PC-3 (cell line): Measurements from ENCODE around the gene RCOR1. TPM values are rescaled to one million over a fixed set of nuclear protein-coding genes. Genes with fewer than 3 reads are reported as not detected.

ENCODE experiments used
- ATAC-seq: fragments of 200-7000 bp; cut with Tn5 transposase; 2 replicates; pipeline ENCODE4 v1.9.1; 2020; ENCODE audit warnings: mild to moderate bottlenecking, moderate library complexity
- BruUV-seq: library from RNA; stranded (reverse); fragments of 400-500 nt; replicated peaks from 2 replicates; lab custom pipeline; 2021; lab: Mats Ljungman, UMichigan
- CTCF ChIA-PET: fragments of 300-600 bp; sonication (Branson Sonifier 250); formaldehyde crosslinking; loops from one replicate; lab custom pipeline; 2022; ENCODE audit warnings: antibody characterized with exemption; lab: Charles Lee
- POLR2A ChIA-PET: fragments of 300-600 bp; sonication (Branson Sonifier 250); formaldehyde crosslinking; loops from one replicate; lab custom pipeline; 2022; ENCODE audit warnings: antibody characterized with exemption; ENCODE audit not compliant: unreplicated experiment; lab: Charles Lee
- DNase-seq: peaks from one replicate; pipeline ENCODE4 v3.0.0-alpha.2; 2015
- H2AFZ ChIP-seq: fragments of 300-600 bp; sonication (generic); 2 replicates; pipeline ENCODE4 v1.6.0; 2016; ENCODE audit warnings: antibody characterized with exemption, low read length
- H3F3A ChIP-seq: fragments of 300-600 bp; sonication (generic); one replicate; pipeline ENCODE4 v1.6.0; 2017; ENCODE audit warnings: antibody characterized with exemption, low read length, control low read depth, mild to moderate bottlenecking; ENCODE audit not compliant: unreplicated experiment
- H3K27ac ChIP-seq: fragments of 300-600 bp; sonication (generic); 2 replicates; pipeline ENCODE4 v1.5.1; 2016; ENCODE audit warnings: mild to moderate bottlenecking, low read length
- H3K27me3 ChIP-seq: fragments of 300-600 bp; sonication (generic); 2 replicates; pipeline ENCODE4 v1.6.1; 2016; ENCODE audit warnings: low read length, mixed read lengths
- H3K36me3 ChIP-seq: fragments of 300-600 bp; sonication (generic); 2 replicates; pipeline ENCODE4 v1.6.1; 2016; ENCODE audit warnings: low read depth, mixed run types, low read length, mixed read lengths
- H3K4me1 ChIP-seq: fragments of 300-600 bp; sonication (generic); 2 replicates; pipeline ENCODE4 v1.5.1; 2016; ENCODE audit warnings: low read length; ENCODE audit not compliant: insufficient read depth
- H3K4me2 ChIP-seq: fragments of 300-600 bp; sonication (generic); 2 replicates; pipeline ENCODE4 v1.6.0; 2016; ENCODE audit warnings: low read length
- H3K4me3 ChIP-seq: fragments of 300-600 bp; sonication (generic); 2 replicates; pipeline ENCODE4 v1.5.1; 2016; ENCODE audit warnings: mild to moderate bottlenecking, low read length, mixed read lengths
- H3K79me2 ChIP-seq: fragments of 300-600 bp; sonication (generic); 2 replicates; pipeline ENCODE4 v1.6.1; 2017; ENCODE audit warnings: low read length, mixed read lengths
- H3K9ac ChIP-seq: fragments of 300-600 bp; sonication (generic); 2 replicates; pipeline ENCODE4 v1.6.0; 2016; ENCODE audit warnings: mild to moderate bottlenecking, low read length
- H3K9me2 ChIP-seq: fragments of 300-600 bp; sonication (generic); replicated peaks from 2 replicates; pipeline ENCODE4 v1.6.1; 2016; ENCODE audit warnings: mixed run types, low read length, mixed read lengths
- H3K9me3 ChIP-seq: fragments of 300-600 bp; sonication (generic); 2 replicates; pipeline ENCODE4 v1.6.1; 2016; ENCODE audit warnings: low read length, mixed read lengths
- H4K20me1 ChIP-seq: fragments of 300-600 bp; sonication (generic); 2 replicates; pipeline ENCODE4 v1.6.1; 2016; ENCODE audit warnings: low read length, mixed read lengths
- CTCF ChIP-seq: fragments of 300-600 bp; sonication (generic); conservative IDR thresholded peaks from 2 replicates; pipeline ENCODE4 v1.5.1; 2017; ENCODE audit warnings: antibody characterized with exemption, low read depth, mild to moderate bottlenecking, low read length
- EZH2 ChIP-seq: fragments of 300-600 bp; sonication (generic); IDR thresholded peaks from one replicate; pipeline ENCODE4 v1.6.1; 2017; ENCODE audit warnings: antibody characterized with exemption, mild to moderate bottlenecking, low read length; ENCODE audit not compliant: unreplicated experiment
- EZH2phosphoT487 ChIP-seq: fragments of 300-600 bp; sonication (generic); IDR thresholded peaks from 2 replicates; pipeline ENCODE4 v1.6.1; 2018; ENCODE audit warnings: mild to moderate bottlenecking, antibody characterized with exemption, low read length, borderline replicate concordance
- intact Hi-C: fragments of 100-400 bp; cut with micrococcal nuclease; formaldehyde crosslinking; loops from 2 replicates; pipeline ENCODE4 v1.9.0; 2023
- total RNA-seq: library from RNA; depleted of rRNA; stranded (reverse); fragments of >200 nt; gene quantifications from 2 replicates; pipeline ENCODE4 v1.2.3, GENCODE V29; 2014

The RCOR1 gene
- total RNA-seq, 1 experiment from 2014 or later: 22.2 TPM

GRCh38 chr14:102759456-102760187, 167.2 kb downstream of the RCOR1 start:
- POLR2A ChIA-PET: interaction anchor here (0.6 kb wide), 1 partner anchor 278 kb away, joined by 8 read pairs; no protein-coding TSS in a partner anchor
- CTCF ChIA-PET: interaction anchor here (0.6 kb wide), 1 partner anchor 18 kb away, joined by 11 read pairs; no protein-coding TSS in a partner anchor
- no peaks in the 10 kb centered on the region for H4K20me1 ChIP-seq
- H3K27ac ChIP-seq: no peak overlapping the region
- intact Hi-C loops: no loop called here
- no peak overlapping the region for H3K4me3 ChIP-seq
- no peak overlapping the region for H3K4me2 ChIP-seq
- no peaks in the 10 kb centered on the region for H3K4me1 ChIP-seq
- ATAC-seq: peak; percentile 37; the same call in 1 of the 2 replicates
- no peaks in the 10 kb centered on the region for H3K9me3 ChIP-seq
- no peaks in the 10 kb centered on the region for H3K36me3 ChIP-seq
- no peaks in the 10 kb centered on the region for H3K79me2 ChIP-seq
- no TSS peak for BruUV-seq
- no peaks in the 10 kb centered on the region for H3K27me3 ChIP-seq
- no peak overlapping the region for H2AFZ ChIP-seq
- peak; percentile 20 for DNase-seq
- H3K9me2 ChIP-seq: no peaks in the 10 kb centered on the region
- TF ChIP-seq EZH2phosphoT487 (no peak), CTCF (no peak), EZH2 (no peak)
- no peaks in the 10 kb centered on the region for H3F3A ChIP-seq
- H3K9ac ChIP-seq: no peak overlapping the region

GRCh38 chr14:102760496-102761193, 168.2 kb downstream of the RCOR1 start:
- H2AFZ ChIP-seq: no peak overlapping the region
- BruUV-seq: no TSS peak
- no peak overlapping the region for H3K27ac ChIP-seq
- H3K9me2 ChIP-seq: no peaks in the 10 kb centered on the region
- DNase-seq (no peak), ATAC-seq (no peak)
- intact Hi-C loops: no loop called here
- H3K9ac ChIP-seq: no peak overlapping the region
- no peaks in the 10 kb centered on the region for H3K36me3 ChIP-seq
- no peak overlapping the region for H3K4me3 ChIP-seq
- no peaks in the 10 kb centered on the region for H4K20me1 ChIP-seq
- TF ChIP-seq CTCF (no peak), EZH2phosphoT487 (no peak), EZH2 (no peak)
- CTCF ChIA-PET: no interaction called here
- H3K9me3 ChIP-seq: no peaks in the 10 kb centered on the region
- no peaks in the 10 kb centered on the region for H3K4me1 ChIP-seq
- no peaks in the 10 kb centered on the region for H3F3A ChIP-seq
- POLR2A ChIA-PET: no interaction called here
- no peak overlapping the region for H3K4me2 ChIP-seq
- no peaks in the 10 kb centered on the region for H3K27me3 ChIP-seq
- no peaks in the 10 kb centered on the region for H3K79me2 ChIP-seq

- POLR2A ChIA-PET: no interaction called here
- no peak for DNase-seq
- CTCF ChIA-PET: no interaction called here
Observed at GRCh38 chr14:102761206-102761605, 168.8 kb downstream of the RCOR1 start.

More at GRCh38 chr14:102761206-102761605, 168.8 kb downstream of the RCOR1 start:
- no peak overlapping the region for H3K9ac ChIP-seq
- no peaks in the 10 kb centered on the region for H3F3A ChIP-seq
- no peak overlapping the region for H2AFZ ChIP-seq
- BruUV-seq: no TSS peak
- ATAC-seq: no peak
- no peaks in the 10 kb centered on the region for H3K27me3 ChIP-seq
- intact Hi-C loops: no loop called here
- H3K4me1 ChIP-seq: no peaks in the 10 kb centered on the region
- H3K4me3 ChIP-seq: no peak overlapping the region
- no peaks in the 10 kb centered on the region for H3K9me2 ChIP-seq
- H3K9me3 ChIP-seq: no peaks in the 10 kb centered on the region
- H3K27ac ChIP-seq: no peak overlapping the region
- TF ChIP-seq EZH2 (no peak), EZH2phosphoT487 (no peak), CTCF (no peak)
- no peaks in the 10 kb centered on the region for H3K36me3 ChIP-seq
- no peak overlapping the region for H3K4me2 ChIP-seq
- no peaks in the 10 kb centered on the region for H4K20me1 ChIP-seq
- no peaks in the 10 kb centered on the region for H3K79me2 ChIP-seq
